ENCODE measurements around the gene MAN2A2. TPM values are rescaled to one million over a fixed set of nuclear protein-coding genes. Genes with fewer than 3 reads are reported as not detected.

The MAN2A2 gene
- total RNA-seq, 4 donors from 2014 or later, result 51.3 to 91.9 (median 62.2) TPM

- WGBS, result 97% methylated on average over 6 of the region's 35 CpGs
- DNase-seq (ENCODE audit: low spot score in 2 of 2), result no peak
- Histone ChIP-seq H3K27me3 (no peaks in the 10 kb centered on the region), H3K9me3 (no peaks in the 10 kb centered on the region), H3K27ac (no peak overlapping the region), H3K4me1 (peaks cover 21% of the 10 kb centered on the region), H3K36me3 (peaks cover 73% of the 10 kb centered on the region), H3K4me3 (no peak overlapping the region)
- TF ChIP-seq CTCF (IDR thresholded peaks at IDR 0.05), result no peak
- no peak for TF ChIP-seq POLR2A (IDR thresholded peaks at IDR 0.05)
- no peak for TF ChIP-seq POLR2AphosphoS5 (IDR thresholded peaks at IDR 0.05)
- no peak for TF ChIP-seq EP300 (IDR thresholded peaks at IDR 0.05)
Measured at GRCh38 chr15:90879730-90880366, 23.3 kb upstream of the MAN2A2 start.

GRCh38 chr15:90880381-90881145 lies 22.5 kb upstream of the MAN2A2 start:
- H3K27ac ChIP-seq, result no peak overlapping the region
- H3K27me3 ChIP-seq, result no peaks in the 10 kb centered on the region
- no peak for TF ChIP-seq POLR2AphosphoS5 (IDR thresholded peaks at IDR 0.05)
- no peak for TF ChIP-seq POLR2A (IDR thresholded peaks at IDR 0.05)
- TF ChIP-seq CTCF (IDR thresholded peaks at IDR 0.05), result no peak
- TF ChIP-seq EP300 (IDR thresholded peaks at IDR 0.05), result no peak
- peaks cover 28% of the 10 kb centered on the region for H3K4me1 ChIP-seq
- WGBS, result 82% methylated on average over 10 of the region's 16 CpGs
- H3K4me3 ChIP-seq, result no peak overlapping the region
- H3K9me3 ChIP-seq, result no peaks in the 10 kb centered on the region
- no peak for DNase-seq (ENCODE audit: low spot score in 2 of 2)
- peaks cover 70% of the 10 kb centered on the region for H3K36me3 ChIP-seq

- H3K4me1 ChIP-seq, result peaks cover 36% of the 10 kb centered on the region
- no peak overlapping the region for H3K4me3 ChIP-seq
- no peak for DNase-seq (ENCODE audit: low spot score in 2 of 2)
- WGBS, result 86% methylated on average over 10 of the region's 35 CpGs
- H3K27me3 ChIP-seq, result no peaks in the 10 kb centered on the region
- no peak for TF ChIP-seq EP300 (IDR thresholded peaks at IDR 0.05)
- TF ChIP-seq POLR2AphosphoS5 (IDR thresholded peaks at IDR 0.05), result no peak
- no peak for TF ChIP-seq POLR2A (IDR thresholded peaks at IDR 0.05)
- TF ChIP-seq CTCF (IDR thresholded peaks at IDR 0.05), result no peak
- H3K27ac ChIP-seq, result no peak overlapping the region
- no peaks in the 10 kb centered on the region for H3K9me3 ChIP-seq
- H3K36me3 ChIP-seq, result peaks cover 62% of the 10 kb centered on the region
Measured at GRCh38 chr15:90881181-90881977, 21.7 kb upstream of the MAN2A2 start.

- WGBS, result 71% methylated on average over 13 of the region's 19 CpGs
- H3K4me1 ChIP-seq, result peaks cover 44% of the 10 kb centered on the region
- no peak for TF ChIP-seq CTCF (IDR thresholded peaks at IDR 0.05)
- no peak for TF ChIP-seq EP300 (IDR thresholded peaks at IDR 0.05)
- TF ChIP-seq POLR2A (IDR thresholded peaks at IDR 0.05), result no peak
- no peak for TF ChIP-seq POLR2AphosphoS5 (IDR thresholded peaks at IDR 0.05)
- DNase-seq (ENCODE audit: low spot score in 2 of 2), result no peak
- no peak overlapping the region for H3K27ac ChIP-seq
- peaks cover 57% of the 10 kb centered on the region for H3K36me3 ChIP-seq
- no peak overlapping the region for H3K4me3 ChIP-seq
- no peaks in the 10 kb centered on the region for H3K27me3 ChIP-seq
- H3K9me3 ChIP-seq, result no peaks in the 10 kb centered on the region
Measured at GRCh38 chr15:90881978-90882721, 21.0 kb upstream of the MAN2A2 start.
